C4-2B (cell line): ENCODE results near the gene EXOSC3.

Experiments
- ZFX ChIP-seq: fragments of 450-650 bp; IDR thresholded peaks from 2 replicates; pipeline ENCODE4 v1.6.1; 2017
- TF ChIP-seq, protein P1 (sequence below): fragments of 450-650 bp; conservative IDR thresholded peaks from 2 replicates; pipeline ENCODE4 v1.5.1; 2017; ENCODE audit warnings: mild to moderate bottlenecking

DNA sequence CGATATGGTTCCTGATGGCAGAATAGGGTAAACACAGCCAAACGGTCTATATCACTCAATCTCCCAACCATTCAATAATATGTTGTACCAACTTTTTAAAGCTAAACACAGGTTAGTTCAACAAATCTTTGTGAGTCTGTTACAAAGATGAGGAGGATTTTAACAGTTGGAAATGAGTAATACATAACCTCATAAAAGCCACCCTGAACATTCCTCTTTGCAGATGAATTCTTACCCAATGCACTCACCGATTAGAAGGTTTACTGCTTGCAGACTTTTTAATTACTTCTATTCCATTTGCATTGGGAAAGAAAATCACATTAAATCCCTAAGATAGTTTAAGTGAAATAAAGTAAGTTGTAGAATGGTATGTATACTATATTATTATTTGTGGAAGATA lies 54.6 kb downstream of the EXOSC3 start:
- TF ChIP-seq, protein P1, sequence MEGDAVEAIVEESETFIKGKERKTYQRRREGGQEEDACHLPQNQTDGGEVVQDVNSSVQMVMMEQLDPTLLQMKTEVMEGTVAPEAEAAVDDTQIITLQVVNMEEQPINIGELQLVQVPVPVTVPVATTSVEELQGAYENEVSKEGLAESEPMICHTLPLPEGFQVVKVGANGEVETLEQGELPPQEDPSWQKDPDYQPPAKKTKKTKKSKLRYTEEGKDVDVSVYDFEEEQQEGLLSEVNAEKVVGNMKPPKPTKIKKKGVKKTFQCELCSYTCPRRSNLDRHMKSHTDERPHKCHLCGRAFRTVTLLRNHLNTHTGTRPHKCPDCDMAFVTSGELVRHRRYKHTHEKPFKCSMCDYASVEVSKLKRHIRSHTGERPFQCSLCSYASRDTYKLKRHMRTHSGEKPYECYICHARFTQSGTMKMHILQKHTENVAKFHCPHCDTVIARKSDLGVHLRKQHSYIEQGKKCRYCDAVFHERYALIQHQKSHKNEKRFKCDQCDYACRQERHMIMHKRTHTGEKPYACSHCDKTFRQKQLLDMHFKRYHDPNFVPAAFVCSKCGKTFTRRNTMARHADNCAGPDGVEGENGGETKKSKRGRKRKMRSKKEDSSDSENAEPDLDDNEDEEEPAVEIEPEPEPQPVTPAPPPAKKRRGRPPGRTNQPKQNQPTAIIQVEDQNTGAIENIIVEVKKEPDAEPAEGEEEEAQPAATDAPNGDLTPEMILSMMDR = no peak
- TF ChIP-seq ZFX = no peak
